ENCODE results near the gene RNASEH2A.
A peak's percentile ranks its signal among the peaks of the same experiment; 100 is the strongest.

The RNASEH2A gene

DNA sequence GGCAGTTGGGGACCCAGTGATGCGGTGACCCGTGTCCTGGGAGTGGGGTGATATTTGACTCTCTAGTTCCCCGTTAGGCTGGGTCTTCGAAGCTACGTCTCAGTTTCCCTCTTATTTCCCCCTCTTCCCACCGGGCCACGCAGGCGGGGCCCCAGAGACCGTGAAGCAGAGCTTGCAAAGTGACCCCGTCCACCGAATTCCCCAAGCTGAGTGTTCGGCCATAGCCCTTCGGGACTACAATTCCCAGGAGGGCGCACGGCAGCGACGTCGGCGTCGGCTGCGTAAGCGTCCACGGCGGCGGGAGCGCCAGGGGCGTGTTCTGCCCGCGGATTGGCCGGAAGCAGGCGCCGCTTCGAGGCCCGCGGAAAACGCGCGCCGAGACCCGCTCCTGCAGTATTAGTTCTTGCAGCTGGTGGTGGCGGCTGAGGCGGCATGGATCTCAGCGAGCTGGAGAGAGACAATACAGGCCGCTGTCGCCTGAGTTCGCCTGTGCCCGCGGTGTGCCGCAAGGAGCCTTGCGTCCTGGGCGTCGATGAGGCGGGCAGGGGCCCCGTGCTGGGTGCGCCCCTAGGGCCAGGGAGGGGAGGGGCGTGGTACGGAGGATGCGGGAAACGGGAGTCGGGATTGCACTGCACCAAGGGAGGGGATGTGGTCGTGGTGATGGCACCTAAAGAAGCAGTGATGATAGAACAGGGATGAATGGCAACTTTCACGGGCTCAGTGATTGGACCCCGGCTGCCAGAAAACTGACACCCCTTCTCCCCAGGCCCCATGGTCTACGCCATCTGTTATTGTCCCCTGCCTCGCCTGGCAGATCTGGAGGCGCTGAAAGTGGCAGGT is at the start of gene RNASEH2A:
TSS of gene RNASEH2A (plus strand) at position 343 of the 840 bp plus-strand sequence. CDS start at position 433, 90 bp downstream.
- peak; percentile 95 for DNase-seq (ENCODE audit: low spot score)

DNA sequence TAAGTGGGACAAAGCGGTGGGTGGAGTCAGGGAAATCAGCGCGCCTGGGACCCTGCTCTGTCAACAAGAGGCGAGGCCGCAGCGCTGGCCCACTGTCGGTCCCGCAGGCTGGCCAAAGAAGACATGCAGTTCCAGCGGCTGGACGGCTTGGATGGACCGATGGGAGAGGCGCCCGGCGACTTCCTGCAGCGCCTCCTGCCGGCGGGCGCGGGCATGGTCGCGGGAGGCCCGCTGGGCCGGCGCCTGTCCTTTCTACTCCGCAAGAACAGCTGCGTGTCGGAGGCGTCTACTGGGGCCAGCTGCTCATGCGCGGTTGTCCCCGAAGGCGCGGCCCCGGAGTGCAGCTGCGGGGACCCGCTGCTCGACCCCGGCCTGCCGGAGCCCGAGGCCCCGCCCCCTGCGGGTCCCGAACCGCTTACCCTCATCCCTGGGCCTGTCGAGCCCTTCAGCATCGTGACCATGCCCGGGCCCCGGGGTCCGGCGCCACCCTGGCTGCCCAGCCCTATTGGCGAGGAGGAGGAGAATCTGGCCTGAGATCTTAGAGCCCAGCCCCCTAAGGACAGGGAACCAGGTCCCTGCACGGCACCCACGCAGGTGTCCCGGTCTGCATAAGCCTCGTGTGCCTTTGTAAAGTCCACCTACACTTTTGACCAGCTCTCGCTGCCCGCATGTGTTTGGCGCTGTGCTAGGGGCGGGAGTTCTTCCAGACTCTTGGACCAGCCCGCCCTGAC is 48.7 kb upstream of the RNASEH2A start:
- DNase-seq (ENCODE audit: low spot score) = peak; percentile 90

- no peak for DNase-seq (ENCODE audit: low spot score)
These were observed 46.7 kb upstream of the RNASEH2A start for GRCh38 chr19:12759686-12760085.

DNA sequence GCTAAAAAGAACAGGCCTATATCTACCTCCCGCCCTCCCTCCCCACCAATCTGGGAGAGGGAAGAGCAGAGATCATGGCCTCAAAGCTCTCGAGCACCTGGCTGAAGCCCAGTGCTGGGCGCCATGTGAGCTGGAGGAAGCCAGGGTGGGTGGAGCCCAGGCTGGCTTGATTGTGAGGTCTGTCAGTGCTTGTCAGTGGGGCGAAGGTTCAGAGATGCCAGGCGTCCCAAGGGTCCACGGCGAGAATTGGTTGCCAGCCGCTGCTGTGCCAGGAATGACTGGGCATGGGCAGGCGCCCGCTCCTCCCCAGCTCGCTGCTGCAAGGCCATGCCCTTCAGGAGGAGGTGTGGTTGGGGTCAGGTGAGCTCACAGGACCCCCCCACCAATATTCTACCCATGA is 43.3 kb upstream of the RNASEH2A start:
- no peak for DNase-seq (ENCODE audit: low spot score)

DNA sequence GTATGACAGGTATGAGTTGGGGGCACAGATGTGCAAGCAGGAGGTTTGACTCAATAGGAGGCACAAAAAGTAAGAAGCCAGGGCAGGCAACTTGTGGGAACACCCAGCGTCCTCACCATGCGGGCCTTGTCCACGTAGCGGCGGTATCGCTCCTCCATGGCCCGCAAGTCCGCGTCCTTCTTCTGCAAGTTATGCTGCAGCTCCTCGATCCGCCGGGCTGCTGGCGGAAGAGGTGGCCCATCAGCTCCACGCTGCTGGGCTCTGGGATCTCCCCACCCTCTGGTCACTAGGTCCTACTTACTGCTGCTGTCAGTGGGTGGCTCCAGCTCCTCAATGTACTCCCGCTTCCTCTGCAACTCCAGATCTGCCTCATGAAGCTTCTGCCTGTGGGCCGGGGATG is 41.7 kb upstream of the RNASEH2A start:
- DNase-seq (ENCODE audit: low spot score) = no peak

DNA sequence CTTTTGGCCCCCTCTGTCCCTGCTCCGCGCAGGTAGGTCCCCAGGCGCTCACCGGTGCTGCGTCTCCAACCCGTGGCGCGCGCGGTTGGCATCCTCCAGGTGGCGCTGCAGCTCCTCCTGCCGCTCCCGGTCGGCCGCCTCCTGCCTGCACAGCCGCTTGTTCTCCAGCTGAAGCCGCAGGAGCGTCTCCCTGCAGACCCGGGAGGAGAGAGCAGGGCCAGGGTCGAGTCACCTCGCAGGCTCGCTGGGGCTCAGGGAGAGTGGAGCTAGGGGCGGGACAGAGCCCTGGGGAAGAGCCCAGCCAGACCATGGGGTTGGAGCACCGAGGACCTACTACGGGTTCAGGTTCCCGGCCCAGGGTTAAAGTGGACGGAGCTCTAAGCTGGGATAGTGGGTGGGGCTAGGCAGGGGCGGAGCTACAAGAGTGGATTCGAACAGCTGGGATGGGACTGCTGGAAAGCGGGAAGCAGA is 40.3 kb upstream of the RNASEH2A start:
- DNase-seq (ENCODE audit: low spot score) = no peak

DNA sequence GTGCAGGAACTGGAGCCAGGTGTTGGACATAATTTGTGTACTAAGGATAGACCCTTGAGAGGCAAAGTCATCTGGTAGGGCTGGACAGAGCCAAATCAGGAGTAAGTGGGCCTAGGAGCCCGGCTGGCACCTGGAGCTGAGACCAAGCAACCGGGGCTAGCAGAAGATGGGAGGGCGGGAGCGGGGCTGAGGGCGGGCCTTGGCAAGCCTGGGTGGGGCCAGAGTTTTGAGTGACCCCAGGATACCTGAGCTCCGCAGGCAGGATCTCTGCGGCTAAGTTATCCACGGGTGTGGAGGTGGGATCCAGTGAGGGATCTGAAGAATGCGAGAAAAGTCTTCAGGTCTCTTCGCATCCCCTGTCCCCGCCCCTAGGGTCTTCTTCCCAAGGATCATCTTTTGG is 39.2 kb upstream of the RNASEH2A start:
- no peak for DNase-seq (ENCODE audit: low spot score)

DNA sequence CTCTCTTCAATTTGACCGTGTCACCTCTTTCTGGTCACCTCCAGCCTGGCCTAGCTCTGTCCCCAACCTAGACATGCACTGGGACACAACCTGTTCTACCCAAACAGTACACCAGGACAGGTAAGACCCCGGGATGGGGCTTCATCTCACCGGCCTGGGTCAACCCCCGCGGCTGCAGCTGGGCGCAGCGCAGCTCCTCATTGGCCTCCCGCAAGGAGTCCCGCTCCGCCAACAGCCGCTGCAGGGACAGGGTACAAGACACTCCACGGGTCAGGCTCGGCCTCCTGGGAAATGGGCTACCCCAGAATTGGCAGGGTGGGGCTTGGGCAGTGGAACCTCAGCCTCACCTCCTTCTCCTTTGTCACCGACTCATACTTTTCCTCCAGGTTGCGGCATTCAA is 38.7 kb upstream of the RNASEH2A start:
- no peak for DNase-seq (ENCODE audit: low spot score)

- DNase-seq (ENCODE audit: low spot score) = no peak
These were observed 36.7 kb upstream of the RNASEH2A start for GRCh38 chr19:12769689-12770088.

GRCh38 chr19:12770922-12771321 is 35.5 kb upstream of the RNASEH2A start:
- no peak for DNase-seq (ENCODE audit: low spot score)

DNA sequence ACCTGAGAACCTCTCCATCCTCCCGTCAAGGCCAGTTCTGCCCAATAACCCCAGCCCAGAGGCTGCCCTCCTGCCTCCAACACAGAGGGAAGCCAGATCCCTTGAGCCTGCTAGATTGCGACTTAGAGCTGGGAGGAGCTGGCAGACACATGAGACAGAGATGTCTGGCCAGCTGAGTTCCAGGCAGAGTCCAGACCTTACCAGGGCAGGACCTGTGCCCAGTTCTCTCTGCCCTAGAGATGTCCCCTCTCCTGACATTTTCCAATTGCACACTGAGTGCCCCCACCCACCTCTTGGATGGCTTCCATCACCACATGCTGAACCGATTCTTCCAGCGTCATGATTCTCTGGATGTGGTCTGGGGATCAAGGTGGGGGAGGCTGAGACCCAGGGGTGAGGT is 34.1 kb upstream of the RNASEH2A start:
- no peak for DNase-seq (ENCODE audit: low spot score)

DNA sequence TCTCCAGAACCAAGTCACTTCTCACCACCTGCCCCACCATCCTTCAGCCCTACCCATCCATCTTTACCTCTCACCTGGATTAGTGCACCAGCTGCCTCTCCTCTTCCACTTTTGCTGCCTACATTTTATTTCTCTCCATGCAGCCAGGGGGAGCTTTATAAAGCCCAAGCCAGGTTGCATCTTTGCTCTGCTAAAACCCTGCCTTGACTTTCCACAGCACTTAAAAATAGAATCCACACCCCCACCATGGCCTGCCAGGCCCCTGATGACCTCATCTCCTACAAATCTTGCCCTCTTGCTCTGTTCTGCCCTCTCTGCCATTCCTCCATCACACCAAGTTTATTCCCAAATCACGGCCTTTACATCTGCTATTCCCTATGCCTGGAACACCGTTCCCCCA is 32.8 kb upstream of the RNASEH2A start:
- peak; percentile 58 for DNase-seq (ENCODE audit: low spot score)

- DNase-seq (ENCODE audit: low spot score) = no peak
These were observed 31.5 kb upstream of the RNASEH2A start, which contains the start of gene HOOK2 for GRCh38 chr19:12774588-12775555. Gene HOOK2, minus strand, starts transcription at chr19:12775552. Its CDS starts 103 bp downstream, at chr19:12775449.

- DNase-seq (ENCODE audit: low spot score) = peak; percentile 86
These were observed 29.0 kb upstream of the RNASEH2A start for GRCh38 chr19:12777217-12778016.

- peak; percentile 86 for DNase-seq (ENCODE audit: low spot score)
These were observed 28.1 kb upstream of the RNASEH2A start for GRCh38 chr19:12778017-12778904.

DNA sequence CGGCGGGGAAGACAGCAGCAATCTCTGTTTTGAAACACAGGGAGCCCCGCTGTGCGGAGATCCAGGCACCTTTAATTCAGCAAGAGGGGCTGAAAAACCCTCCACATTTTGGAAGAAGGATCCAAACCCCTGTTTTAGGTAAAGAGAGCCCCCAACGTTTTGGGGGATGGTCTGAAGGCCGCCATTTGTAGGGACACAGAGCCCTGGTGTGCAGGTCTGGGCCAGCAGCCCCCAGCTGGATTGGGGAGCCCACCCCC is 27.6 kb upstream of the RNASEH2A start:
- DNase-seq (ENCODE audit: low spot score) = no peak

- DNase-seq (ENCODE audit: low spot score) = peak; percentile 73
These were observed 27.0 kb upstream of the RNASEH2A start for GRCh38 chr19:12779162-12779993.

- no peak for DNase-seq (ENCODE audit: low spot score)
These were observed 24.3 kb upstream of the RNASEH2A start for GRCh38 chr19:12782174-12782423.

DNA sequence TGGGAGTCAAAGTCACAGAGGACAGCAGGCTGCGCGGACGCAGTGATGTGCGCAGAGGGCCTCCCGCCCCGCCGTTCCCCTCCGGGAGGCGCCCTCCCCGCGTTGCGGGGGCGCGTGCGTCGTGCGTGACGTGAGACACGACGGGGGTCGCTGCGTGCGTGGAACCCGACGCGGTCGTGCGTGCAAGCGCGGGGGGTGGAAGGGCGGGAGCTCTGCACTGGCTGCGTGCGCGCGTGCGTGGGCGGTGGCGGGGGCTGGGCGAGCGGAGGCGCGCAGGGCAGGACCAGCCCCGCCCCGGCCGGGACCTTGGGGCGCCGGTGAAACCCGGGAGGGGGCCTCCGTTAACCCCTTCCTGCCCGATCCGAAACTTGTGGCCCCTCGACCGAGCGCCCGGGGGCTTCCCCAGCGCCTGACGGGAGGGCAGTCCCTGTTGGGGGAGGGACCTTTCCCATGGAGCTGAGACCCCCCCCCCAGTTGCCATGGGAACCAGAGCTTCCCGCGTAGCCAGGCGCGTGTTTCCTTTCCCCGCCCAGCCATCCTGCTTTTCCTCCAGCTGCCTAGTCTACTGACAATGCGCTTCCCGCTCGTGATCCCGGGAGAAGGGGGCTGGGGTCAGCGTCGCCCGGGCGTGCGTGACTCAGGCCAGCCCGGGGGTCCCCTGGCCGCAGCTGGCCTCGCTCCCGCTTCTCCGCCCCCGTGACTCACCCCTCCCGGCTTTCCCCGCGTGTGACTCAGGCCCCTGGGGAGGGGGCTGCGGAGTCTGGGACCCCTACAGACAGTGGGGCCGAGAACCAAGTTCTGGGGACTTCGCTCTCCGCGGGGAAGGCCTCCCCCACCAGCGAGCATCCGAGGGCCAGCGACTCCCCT is 23.7 kb upstream of the RNASEH2A start:
- peak; percentile 78 for DNase-seq (ENCODE audit: low spot score)

All from hepatic stellate cell (primary cell).